ENCODE measurements around the gene HIP1. TPM values are rescaled to one million over a fixed set of nuclear protein-coding genes. Genes with fewer than 3 reads are reported as not detected.
"Not testable (repeated sequence)": the region's sequence is repeated elsewhere in the genome, so short reads cannot be mapped to it uniquely, and the experiment has no call there.

The HIP1 gene
- total and polyA plus RNA-seq, 2 of the 13 experiments (the other 11 are each of a cell fraction or from before 2014, with no cell fraction given), result 4.5 to 6.2 TPM

GRCh38 chr7:75485979-75486643 is 252.6 kb downstream of the HIP1 start, which contains the start of gene POM121C:
Gene POM121C (minus strand): TSS chr7:75486299. CDS start chr7:75441496, 44,803 bp downstream.
- H4K20me1 ChIP-seq (ENCODE audit: insufficient read depth, low read length); intact Hi-C loops (cut with micrococcal nuclease; ENCODE audit: unreplicated experiment); H3K4me1 ChIP-seq (ENCODE audit: insufficient read depth, low read length); BruUV-seq (replicated peaks); H3K9me3 ChIP-seq (ENCODE audit: low read length); in situ Hi-C loops (cut with HindIII; ENCODE audit: extremely low pct_ligation_motif_present, low pct_unique_long_range_greater_than_20kb); CTCF ChIA-PET (ENCODE audit: low intra/inter-chr PET ratio, low total read pairs); FAIRE-seq; H2AFZ ChIP-seq (ENCODE audit: low read length); H3K27me3 ChIP-seq (ENCODE audit: control insufficient read depth in 1 of 2, insufficient read depth in 2 of 2, low read length in 2 of 2); H3K36me3 ChIP-seq (replicated peaks in 1 of 2; ENCODE audit: control insufficient read depth in 1 of 2, insufficient read depth in 2 of 2, low read length in 2 of 2): not testable (repeated sequence)
- H3K4me3 ChIP-seq (replicated peaks in 1 of 3; ENCODE audit: insufficient read depth in 1 of 3, low read depth in 2 of 3, low read length in 3 of 3), result peak within 1 kb of the TSS; percentile 83 to 86 (median 83); a peak in 5 of 6 replicates
- H3K9ac ChIP-seq (ENCODE audit: insufficient read depth, low read depth, low read length), result peak within 1 kb of the TSS; percentile 76
- DNase-seq (ENCODE audit: low spot score) (peak; percentile 85), ATAC-seq (peak; percentile 100)
- H3K27ac ChIP-seq (ENCODE audit: extremely low read length, insufficient read depth, low read length), result peak within 1 kb of the TSS; percentile 76
- H3K79me2 ChIP-seq (ENCODE audit: insufficient read depth, low read length), result peaks cover 16% of the 10 kb centered on the region
- WGBS (ENCODE audit: low lambda C conversion rate), result 4% methylated on average over 11 of the region's 49 CpGs
- POLR2A ChIA-PET, result interaction anchor here (0.9 to 1.0 kb wide), 2 partner anchors 42 to 45 kb away, joined by 6 to 7 read pairs; no protein-coding TSS in a partner anchor
- H3K4me2 ChIP-seq (ENCODE audit: low read depth, low read length), result peak within 1 kb of the TSS; percentile 77
- TF ChIP-seq, protein P1, sequence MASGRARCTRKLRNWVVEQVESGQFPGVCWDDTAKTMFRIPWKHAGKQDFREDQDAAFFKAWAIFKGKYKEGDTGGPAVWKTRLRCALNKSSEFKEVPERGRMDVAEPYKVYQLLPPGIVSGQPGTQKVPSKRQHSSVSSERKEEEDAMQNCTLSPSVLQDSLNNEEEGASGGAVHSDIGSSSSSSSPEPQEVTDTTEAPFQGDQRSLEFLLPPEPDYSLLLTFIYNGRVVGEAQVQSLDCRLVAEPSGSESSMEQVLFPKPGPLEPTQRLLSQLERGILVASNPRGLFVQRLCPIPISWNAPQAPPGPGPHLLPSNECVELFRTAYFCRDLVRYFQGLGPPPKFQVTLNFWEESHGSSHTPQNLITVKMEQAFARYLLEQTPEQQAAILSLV (CRISPR knock-in tag; IDR thresholded peaks at IDR 0.05; ENCODE audit: borderline replicate concordance), result peak; percentile 68; the same call in 1 of the 2 replicates
- peak; percentile 78 for TF ChIP-seq MAX (IDR thresholded peaks at IDR 0.05)
- TF ChIP-seq ZNF142 (CRISPR knock-in tag; IDR thresholded peaks at IDR 0.05), result peak; percentile 35; the same call in 1 of the 2 replicates
- TF ChIP-seq ZNF749 (CRISPR knock-in tag; IDR thresholded peaks at IDR 0.05; ENCODE audit: borderline replicate concordance), result peak; percentile 80; the same call in 1 of the 2 replicates
- peak; percentile 56 for TF ChIP-seq ZNF883 (CRISPR knock-in tag; IDR thresholded peaks at IDR 0.05; ENCODE audit: not compliant biosample characterization)
- TF ChIP-seq POLR2G (IDR thresholded peaks at IDR 0.05; ENCODE audit: low read depth, low read length), result peak; percentile 86
- peak; percentile 78 for TF ChIP-seq GABPA (IDR thresholded peaks at IDR 0.05; ENCODE audit: low read depth, low read length)
- peak; percentile 93 for TF ChIP-seq GABPA (CRISPR knock-in tag; IDR thresholded peaks at IDR 0.05; ENCODE audit: low read depth)
- peak; percentile 52; the same call in 1 of the 2 replicates for TF ChIP-seq DMAP1 (CRISPR knock-in tag; IDR thresholded peaks at IDR 0.05)
- TF ChIP-seq, protein P2, sequence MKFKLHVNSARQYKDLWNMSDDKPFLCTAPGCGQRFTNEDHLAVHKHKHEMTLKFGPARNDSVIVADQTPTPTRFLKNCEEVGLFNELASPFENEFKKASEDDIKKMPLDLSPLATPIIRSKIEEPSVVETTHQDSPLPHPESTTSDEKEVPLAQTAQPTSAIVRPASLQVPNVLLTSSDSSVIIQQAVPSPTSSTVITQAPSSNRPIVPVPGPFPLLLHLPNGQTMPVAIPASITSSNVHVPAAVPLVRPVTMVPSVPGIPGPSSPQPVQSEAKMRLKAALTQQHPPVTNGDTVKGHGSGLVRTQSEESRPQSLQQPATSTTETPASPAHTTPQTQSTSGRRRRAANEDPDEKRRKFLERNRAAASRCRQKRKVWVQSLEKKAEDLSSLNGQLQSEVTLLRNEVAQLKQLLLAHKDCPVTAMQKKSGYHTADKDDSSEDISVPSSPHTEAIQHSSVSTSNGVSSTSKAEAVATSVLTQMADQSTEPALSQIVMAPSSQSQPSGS (CRISPR knock-in tag; IDR thresholded peaks at IDR 0.05), result 0 out of 2 replicates have a peak, but pooled peaks have one; percentile 27
- TF ChIP-seq AKAP8 (CRISPR knock-in tag; IDR thresholded peaks at IDR 0.05), result 0 out of 2 replicates have a peak, but pooled peaks have one; percentile 71
- peak; percentile 60; the same call in 1 of the 2 replicates for TF ChIP-seq HIVEP1 (CRISPR knock-in tag; IDR thresholded peaks at IDR 0.05)
- peak; percentile 47; the same call in 1 of the 2 replicates for TF ChIP-seq ZNF768 (CRISPR knock-in tag; IDR thresholded peaks at IDR 0.05)

All from HepG2 (cell line).